Measurements from ENCODE around the gene TMEM164. TPM values are rescaled to one million over a fixed set of nuclear protein-coding genes. Genes with fewer than 3 reads are reported as not detected.

TMEM164 gene
- total RNA-seq, 1 donor from 2014 or later, result 17.6 TPM

DNA sequence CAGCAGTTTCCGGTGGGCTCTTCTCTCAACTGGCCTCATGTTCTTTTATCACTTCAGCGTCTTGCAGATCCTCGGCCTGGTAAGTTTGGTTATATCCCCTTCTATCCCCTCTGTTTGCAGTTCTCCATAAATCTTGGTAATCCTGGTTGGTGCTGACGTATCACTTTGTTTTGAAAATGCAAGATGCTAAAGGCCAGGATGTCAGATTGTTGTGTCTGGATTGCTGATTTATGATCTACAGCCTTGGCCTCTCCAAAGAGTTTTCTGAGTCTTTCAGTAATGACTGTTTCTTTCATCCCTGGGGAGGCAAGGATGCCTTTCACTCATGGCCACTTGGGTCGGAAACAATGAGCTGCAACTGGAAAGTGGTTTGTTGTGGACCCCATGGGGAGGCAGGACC, 168.5 kb downstream of the TMEM164 start:
- peaks cover 5% of the 10 kb centered on the region for H3K4me1 Mint-ChIP-seq (ENCODE audit: low read depth, unreplicated experiment)
- H3K27ac Mint-ChIP-seq (ENCODE audit: unreplicated experiment), result no peak overlapping the region
- TF ChIP-seq EZH2 (IDR thresholded peaks at IDR 0.05; ENCODE audit: insufficient read depth, low read length), result no peak
- TF ChIP-seq, protein P1, sequence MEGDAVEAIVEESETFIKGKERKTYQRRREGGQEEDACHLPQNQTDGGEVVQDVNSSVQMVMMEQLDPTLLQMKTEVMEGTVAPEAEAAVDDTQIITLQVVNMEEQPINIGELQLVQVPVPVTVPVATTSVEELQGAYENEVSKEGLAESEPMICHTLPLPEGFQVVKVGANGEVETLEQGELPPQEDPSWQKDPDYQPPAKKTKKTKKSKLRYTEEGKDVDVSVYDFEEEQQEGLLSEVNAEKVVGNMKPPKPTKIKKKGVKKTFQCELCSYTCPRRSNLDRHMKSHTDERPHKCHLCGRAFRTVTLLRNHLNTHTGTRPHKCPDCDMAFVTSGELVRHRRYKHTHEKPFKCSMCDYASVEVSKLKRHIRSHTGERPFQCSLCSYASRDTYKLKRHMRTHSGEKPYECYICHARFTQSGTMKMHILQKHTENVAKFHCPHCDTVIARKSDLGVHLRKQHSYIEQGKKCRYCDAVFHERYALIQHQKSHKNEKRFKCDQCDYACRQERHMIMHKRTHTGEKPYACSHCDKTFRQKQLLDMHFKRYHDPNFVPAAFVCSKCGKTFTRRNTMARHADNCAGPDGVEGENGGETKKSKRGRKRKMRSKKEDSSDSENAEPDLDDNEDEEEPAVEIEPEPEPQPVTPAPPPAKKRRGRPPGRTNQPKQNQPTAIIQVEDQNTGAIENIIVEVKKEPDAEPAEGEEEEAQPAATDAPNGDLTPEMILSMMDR (IDR thresholded peaks at IDR 0.05; ENCODE audit: insufficient read depth, low read depth, low read length), result no peak
- Histone ChIP-seq H3K36me3 (ENCODE audit: insufficient read depth, low read length) (no peaks in the 10 kb centered on the region), H3K4me2 (ENCODE audit: low read length) (no peak overlapping the region), H3K4me3 (ENCODE audit: insufficient read depth, low read depth, low read length) (no peak overlapping the region), H3K27me3 (ENCODE audit: insufficient read depth, low read length) (no peaks in the 10 kb centered on the region), H3K9me3 (ENCODE audit: insufficient read depth, low read depth, low read length) (no peaks in the 10 kb centered on the region), H4K20me1 (ENCODE audit: insufficient read depth, low read length) (no peaks in the 10 kb centered on the region), H3K79me2 (ENCODE audit: insufficient read depth, low read length) (no peaks in the 10 kb centered on the region), H3K27ac (ENCODE audit: low read depth, low read length) (no peak overlapping the region), H3K4me1 (ENCODE audit: insufficient read depth, low read length) (peaks cover 18% of the 10 kb centered on the region), H3K9ac (ENCODE audit: low read length) (no peak overlapping the region), H2AFZ (ENCODE audit: low read depth, low read length) (no peak overlapping the region)
- no peaks in the 10 kb centered on the region for H3K27me3 Mint-ChIP-seq (ENCODE audit: low read depth, unreplicated experiment)
- no peak for DNase-seq (ENCODE audit: low read depth)
- no peak for FAIRE-seq
- peaks cover 3% of the 10 kb centered on the region for H3K9me3 Mint-ChIP-seq (ENCODE audit: unreplicated experiment)
- no peak overlapping the region for H3K4me3 Mint-ChIP-seq (ENCODE audit: unreplicated experiment)
- peaks cover 5% of the 10 kb centered on the region for H3K36me3 Mint-ChIP-seq (ENCODE audit: low read depth, unreplicated experiment)

DNA sequence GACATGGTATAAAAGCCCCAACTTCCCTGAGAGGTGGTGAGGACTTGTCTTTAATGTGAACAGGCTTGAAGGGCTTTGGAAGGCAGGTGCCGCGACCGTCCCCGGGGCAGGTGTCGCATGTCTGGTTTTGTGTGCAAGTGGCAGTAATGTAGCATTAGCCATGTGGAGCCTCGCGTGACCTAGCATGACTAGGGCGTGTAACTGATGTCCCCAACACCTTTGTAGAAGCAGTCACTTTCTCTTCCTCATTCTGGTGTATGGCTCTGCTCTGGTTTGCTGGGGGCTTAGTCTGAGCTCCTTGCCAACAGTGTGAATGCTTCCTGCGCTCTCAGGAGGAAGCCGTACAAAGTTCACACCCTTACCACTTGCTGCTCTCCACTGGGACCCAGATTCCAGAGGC, 169.3 kb downstream of the TMEM164 start:
- Mint-ChIP-seq H3K36me3 (ENCODE audit: low read depth, unreplicated experiment) (peaks cover 5% of the 10 kb centered on the region), H3K27ac (ENCODE audit: unreplicated experiment) (no peak overlapping the region), H3K4me3 (ENCODE audit: unreplicated experiment) (no peak overlapping the region), H3K27me3 (ENCODE audit: low read depth, unreplicated experiment) (no peaks in the 10 kb centered on the region), H3K9me3 (ENCODE audit: unreplicated experiment) (peaks cover 3% of the 10 kb centered on the region), H3K4me1 (ENCODE audit: low read depth, unreplicated experiment) (peaks cover 5% of the 10 kb centered on the region)
- H3K36me3 ChIP-seq (ENCODE audit: insufficient read depth, low read length), result no peaks in the 10 kb centered on the region
- FAIRE-seq (no peak), DNase-seq (ENCODE audit: low read depth) (no peak)
- H2AFZ ChIP-seq (ENCODE audit: low read depth, low read length), result no peak overlapping the region
- TF ChIP-seq EZH2 (IDR thresholded peaks at IDR 0.05; ENCODE audit: insufficient read depth, low read length), result no peak
- TF ChIP-seq, protein P1 (IDR thresholded peaks at IDR 0.05; ENCODE audit: insufficient read depth, low read depth, low read length), result no peak
- no peak overlapping the region for H3K9ac ChIP-seq (ENCODE audit: low read length)
- peaks cover 18% of the 10 kb centered on the region for H3K4me1 ChIP-seq (ENCODE audit: insufficient read depth, low read length)
- H3K4me2 ChIP-seq (ENCODE audit: low read length), result no peak overlapping the region
- H3K27ac ChIP-seq (ENCODE audit: low read depth, low read length), result no peak overlapping the region
- H3K4me3 ChIP-seq (ENCODE audit: insufficient read depth, low read depth, low read length), result no peak overlapping the region
- H3K79me2 ChIP-seq (ENCODE audit: insufficient read depth, low read length), result no peaks in the 10 kb centered on the region
- no peaks in the 10 kb centered on the region for H3K27me3 ChIP-seq (ENCODE audit: insufficient read depth, low read length)
- H4K20me1 ChIP-seq (ENCODE audit: insufficient read depth, low read length), result no peaks in the 10 kb centered on the region
- no peaks in the 10 kb centered on the region for H3K9me3 ChIP-seq (ENCODE audit: insufficient read depth, low read depth, low read length)

DNA sequence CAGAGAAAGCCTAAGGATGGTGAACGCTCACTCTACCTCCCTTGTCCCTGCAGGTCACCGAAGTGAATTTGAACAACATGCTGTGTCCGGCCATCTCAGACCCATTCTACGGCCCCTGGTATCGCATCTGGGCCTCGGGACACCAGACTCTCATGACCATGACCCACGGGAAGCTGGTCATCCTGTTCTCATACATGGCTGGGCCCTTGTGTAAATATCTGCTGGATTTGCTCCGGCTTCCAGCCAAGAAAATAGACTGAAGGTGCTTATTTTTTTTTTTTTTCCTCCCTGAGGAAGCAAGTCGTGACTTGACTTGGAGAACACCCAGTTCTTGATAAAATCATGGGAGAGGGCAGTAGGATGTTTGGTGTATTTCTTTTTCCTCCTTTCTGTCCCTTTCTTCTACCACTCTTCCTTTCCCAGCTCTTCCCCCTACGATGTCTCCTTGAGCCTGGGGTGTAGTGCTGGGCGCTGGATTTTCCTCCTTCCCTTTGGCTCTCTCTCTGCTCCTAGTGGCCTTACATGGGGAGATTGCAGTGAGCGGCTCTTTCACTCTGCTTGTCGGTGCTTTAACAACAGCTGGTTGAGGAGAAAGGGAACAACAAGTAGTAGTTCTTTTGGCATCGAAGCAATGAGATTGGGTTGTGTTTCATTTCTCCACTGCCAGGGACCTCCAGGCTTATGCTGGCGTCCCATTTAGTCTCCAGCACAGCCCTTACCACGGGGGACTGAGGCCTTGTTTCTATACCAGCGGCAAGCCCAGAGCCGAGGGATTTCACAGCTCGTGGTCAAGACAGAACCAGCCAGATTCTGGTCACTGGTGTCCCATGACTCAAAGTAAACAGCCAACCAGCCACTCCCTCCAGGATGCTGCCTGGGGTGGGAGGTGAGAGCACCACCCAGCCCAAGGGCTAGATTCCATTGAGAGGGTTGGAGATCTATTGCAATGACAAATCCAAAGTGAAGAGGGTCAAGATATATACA, 170.6 kb downstream of the TMEM164 start:
- Mint-ChIP-seq H3K36me3 (ENCODE audit: low read depth, unreplicated experiment) (peaks cover 5% of the 10 kb centered on the region), H3K27ac (ENCODE audit: unreplicated experiment) (peak overlapping the region; percentile 47), H3K4me1 (ENCODE audit: low read depth, unreplicated experiment) (peaks cover 5% of the 10 kb centered on the region), H3K4me3 (ENCODE audit: unreplicated experiment) (no peak overlapping the region), H3K27me3 (ENCODE audit: low read depth, unreplicated experiment) (no peaks in the 10 kb centered on the region), H3K9me3 (ENCODE audit: unreplicated experiment) (peaks cover 3% of the 10 kb centered on the region)
- Histone ChIP-seq H3K36me3 (ENCODE audit: insufficient read depth, low read length) (no peaks in the 10 kb centered on the region), H3K9ac (ENCODE audit: low read length) (no peak overlapping the region), H3K4me3 (ENCODE audit: insufficient read depth, low read depth, low read length) (no peak overlapping the region), H3K27ac (ENCODE audit: low read depth, low read length) (no peak overlapping the region), H3K79me2 (ENCODE audit: insufficient read depth, low read length) (no peaks in the 10 kb centered on the region), H3K27me3 (ENCODE audit: insufficient read depth, low read length) (no peaks in the 10 kb centered on the region), H2AFZ (ENCODE audit: low read depth, low read length) (no peak overlapping the region), H3K9me3 (ENCODE audit: insufficient read depth, low read depth, low read length) (no peaks in the 10 kb centered on the region), H4K20me1 (ENCODE audit: insufficient read depth, low read length) (no peaks in the 10 kb centered on the region), H3K4me1 (ENCODE audit: insufficient read depth, low read length) (peaks cover 10% of the 10 kb centered on the region), H3K4me2 (ENCODE audit: low read length) (peak overlapping the region; percentile 3)
- no peak for DNase-seq (ENCODE audit: low read depth)
- FAIRE-seq, result peak; percentile 5
- TF ChIP-seq EZH2 (IDR thresholded peaks at IDR 0.05; ENCODE audit: insufficient read depth, low read length), result no peak
